ENCODE measurements around the gene EXD3. TPM values are rescaled to one million over a fixed set of nuclear protein-coding genes. Genes with fewer than 3 reads are reported as not detected.

EXD3 gene
- total RNA-seq, 1 experiment from 2014 or later: 15.3 TPM

DNA sequence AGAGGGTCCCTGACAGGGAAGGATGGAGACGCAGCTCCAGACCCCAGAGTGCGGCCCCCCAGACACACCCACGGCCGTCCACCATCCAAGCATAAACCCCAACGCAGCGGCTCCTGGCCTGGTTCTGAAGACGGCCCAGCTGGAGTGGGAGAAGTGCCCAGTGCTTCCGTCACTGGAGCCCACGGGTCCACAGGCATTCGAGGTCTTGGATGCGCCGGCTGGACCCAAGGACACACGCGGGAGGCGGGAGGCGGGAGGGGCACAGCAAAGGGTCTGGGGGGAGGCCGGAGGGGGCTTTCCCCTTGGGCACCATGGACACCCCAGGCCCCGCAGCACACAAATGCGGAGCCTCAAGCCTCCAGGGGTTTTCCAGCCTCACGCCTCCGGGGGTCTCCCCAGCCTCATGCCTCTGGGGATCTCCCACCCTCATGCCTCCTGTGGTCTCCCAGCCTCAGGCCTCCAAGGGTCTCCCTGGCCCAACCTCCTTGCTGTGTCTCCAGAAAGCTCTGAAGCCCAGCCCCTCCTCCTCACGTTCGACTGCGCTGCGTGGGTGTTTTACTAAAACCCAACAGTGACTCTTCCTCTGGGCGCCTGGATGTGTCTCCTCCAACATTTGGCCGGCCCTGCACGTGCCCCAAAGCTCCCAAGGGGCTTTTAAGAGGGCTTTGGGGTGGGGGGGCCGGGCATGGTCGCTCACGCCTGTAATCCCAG lies 15.2 kb downstream of the EXD3 start:
- no peak overlapping the region for H3K23ac ChIP-seq (ENCODE audit: insufficient read length, low read depth, low read length)
- Mint-ChIP-seq H3K36me3 (ENCODE audit: insufficient read depth in 1 of 3, low read depth in 3 of 3) (peaks cover under 1 to 2% (median under 1%) of the 10 kb centered on the region in 3 experiments; a peak in 5 of 7 replicates), H3K4me1 (peaks cover 0 to 5% of the 10 kb centered on the region in 2 experiments; a peak in 1 of 4 replicates), H3K27me3 (ENCODE audit: low read depth) (peaks cover 8% of the 10 kb centered on the region; the same call in 1 of the 2 replicates), H3K4me3 (no peak overlapping the region; a peak in 2 of 5 replicates), H3K9me3 (no peaks in the 10 kb centered on the region), H3K27ac (no peak overlapping the region)
- H4K20me1 ChIP-seq (ENCODE audit: control insufficient read depth, insufficient read depth, insufficient read length): no peaks in the 10 kb centered on the region
- H3K79me1 ChIP-seq (ENCODE audit: insufficient read depth, low read depth, low read length, poor library complexity, severe bottlenecking): no peaks in the 10 kb centered on the region
- no peaks in the 10 kb centered on the region for H3K27me3 ChIP-seq (ENCODE audit: insufficient read depth, low read length)
- H4K5ac ChIP-seq (ENCODE audit: insufficient read length, low read depth, low read length): no peak overlapping the region
- H2AFZ ChIP-seq (ENCODE audit: low read length): no peak overlapping the region
- no peak overlapping the region for H3K14ac ChIP-seq (ENCODE audit: insufficient read depth, low read length)
- H3K4me1 ChIP-seq (ENCODE audit: insufficient read depth, low read length): no peaks in the 10 kb centered on the region
- H4K8ac ChIP-seq (replicated peaks; ENCODE audit: insufficient read length, low read depth, low read length): no peak overlapping the region
- H3K79me2 ChIP-seq (ENCODE audit: insufficient read depth, low read length): no peaks in the 10 kb centered on the region
- no peak overlapping the region for H3T11ph ChIP-seq (ENCODE audit: low read length)
- no peak overlapping the region for H3K56ac ChIP-seq (ENCODE audit: insufficient read length, low read depth, low read length)
- H2AK5ac ChIP-seq (ENCODE audit: insufficient read length, low read length): no peak overlapping the region
- no peak overlapping the region for H2BK12ac ChIP-seq (ENCODE audit: insufficient read length, low read depth, low read length)
- no peak overlapping the region for H2BK15ac ChIP-seq (ENCODE audit: low read depth, low read length)
- H3K4ac ChIP-seq (ENCODE audit: low read depth, low read length): no peak overlapping the region
- H2BK120ac ChIP-seq (ENCODE audit: low read depth, low read length, poor library complexity, severe bottlenecking): no peak overlapping the region
- TF ChIP-seq, protein P1, sequence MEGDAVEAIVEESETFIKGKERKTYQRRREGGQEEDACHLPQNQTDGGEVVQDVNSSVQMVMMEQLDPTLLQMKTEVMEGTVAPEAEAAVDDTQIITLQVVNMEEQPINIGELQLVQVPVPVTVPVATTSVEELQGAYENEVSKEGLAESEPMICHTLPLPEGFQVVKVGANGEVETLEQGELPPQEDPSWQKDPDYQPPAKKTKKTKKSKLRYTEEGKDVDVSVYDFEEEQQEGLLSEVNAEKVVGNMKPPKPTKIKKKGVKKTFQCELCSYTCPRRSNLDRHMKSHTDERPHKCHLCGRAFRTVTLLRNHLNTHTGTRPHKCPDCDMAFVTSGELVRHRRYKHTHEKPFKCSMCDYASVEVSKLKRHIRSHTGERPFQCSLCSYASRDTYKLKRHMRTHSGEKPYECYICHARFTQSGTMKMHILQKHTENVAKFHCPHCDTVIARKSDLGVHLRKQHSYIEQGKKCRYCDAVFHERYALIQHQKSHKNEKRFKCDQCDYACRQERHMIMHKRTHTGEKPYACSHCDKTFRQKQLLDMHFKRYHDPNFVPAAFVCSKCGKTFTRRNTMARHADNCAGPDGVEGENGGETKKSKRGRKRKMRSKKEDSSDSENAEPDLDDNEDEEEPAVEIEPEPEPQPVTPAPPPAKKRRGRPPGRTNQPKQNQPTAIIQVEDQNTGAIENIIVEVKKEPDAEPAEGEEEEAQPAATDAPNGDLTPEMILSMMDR (conservative IDR thresholded peaks at IDR 0.05): no peak
- peak; percentile 35 for DNase-seq
- H3K27ac ChIP-seq (ENCODE audit: insufficient read length, low read depth, low read length): no peak overlapping the region
- no peak overlapping the region for H3K4me2 ChIP-seq (ENCODE audit: insufficient read depth, insufficient read length, low read length)
- no peak overlapping the region for H3K9ac ChIP-seq (ENCODE audit: extremely low read depth, insufficient read length, low read length)
- no peaks in the 10 kb centered on the region for H3K9me3 ChIP-seq (ENCODE audit: control insufficient read depth, low read depth, low read length)
- WGBS (ENCODE audit: extremely low coverage, insufficient read length, low lambda C conversion rate): no CpG with 5 or more reads among the region's 31 CpGs
- peaks cover 3% of the 10 kb centered on the region for H3K23me2 ChIP-seq (ENCODE audit: insufficient read length, low read depth, low read length, poor library complexity, severe bottlenecking)
- no peak overlapping the region for H2BK5ac ChIP-seq (ENCODE audit: insufficient read length, low read length)
- no peak overlapping the region for H3K18ac ChIP-seq (ENCODE audit: insufficient read length, low read depth, low read length)
- no peak overlapping the region for H4K91ac ChIP-seq (ENCODE audit: insufficient read length, low read depth, low read length)
- H2BK20ac ChIP-seq (ENCODE audit: low read depth, low read length, poor library complexity, severe bottlenecking): no peak overlapping the region
